Psoas muscle (tissue), 8 donors: ENCODE measurements around the gene CACNA1A. TPM values are rescaled to one million over a fixed set of nuclear protein-coding genes. Genes with fewer than 3 reads are reported as not detected.
A peak's percentile ranks its signal among the peaks of the same experiment; 100 is the strongest.

Experiments used
- ATAC-seq, 4 donors: fragments of 200-7000 bp; cut with Tn5 transposase; one replicate each; pipeline ENCODE4 v1.9.1; 2020; ENCODE audit warnings: moderate library complexity in 3 of 4, mild to moderate bottlenecking in 2 of 4
- DNase-seq, 2 donors: peaks; one replicate each; pipeline ENCODE4 v3.0.0-alpha.2; 2020
- H3K27ac ChIP-seq: fragments of 200-600 bp; one replicate; pipeline ENCODE4 v1.8.0; 2022
- H3K27me3 ChIP-seq, 3 donors: fragments of 200-600 bp in 1 of 3; one replicate each; pipeline versions ENCODE4 v1.6.1 to v1.8.0; 2013 to 2022; ENCODE audit warnings: low read length in 2 of 3, mild to moderate bottlenecking in 2 of 3, moderate library complexity in 1 of 3; ENCODE audit not compliant: insufficient read depth in 3 of 3
- H3K36me3 ChIP-seq, 2 donors: fragments of 200-600 bp in 1 of 2; one replicate each; pipeline versions ENCODE4 v1.6.1 to v1.8.0; 2013 to 2022; ENCODE audit warnings: low read depth in 1 of 2, mild to moderate bottlenecking in 1 of 2, moderate library complexity in 1 of 2; ENCODE audit not compliant: insufficient read depth in 1 of 2
- H3K4me1 ChIP-seq: fragments of 200-600 bp; one replicate; pipeline ENCODE4 v1.8.0; 2022
- H3K4me3 ChIP-seq: fragments of 200-600 bp; one replicate; pipeline ENCODE4 v1.8.0; 2022; ENCODE audit warnings: mild to moderate bottlenecking
- H3K9me3 ChIP-seq: fragments of 200-600 bp; one replicate; pipeline ENCODE4 v1.8.0; 2022
- WGBS, 3 donors: extraction: QIAGEN DNeasy Blood & Tissue Kit; methylation state at CpG; one replicate each; pipeline versions ENCODE4 v1.1.6 to v1.1.7; 2013; 5-methylcytosine and 5-hydroxymethylcytosine counted together
- intact Hi-C, 2 donors: fragments of 100-400 bp; cut with DNase I; formaldehyde crosslinking; loops; one replicate each; pipeline versions ENCODE4 v1.11.0 to v1.14.2; 2022
- polyA plus RNA-seq, 3 donors: library from polyadenylated mRNA; stranded (reverse); fragments of 200-250 nt; gene quantifications; one replicate each; pipeline ENCODE4 v1.2.3, GENCODE V29; 2013
- total RNA-seq, 4 donors: library from RNA; stranded (reverse); fragmentation: NEBNext Ultra II Directional in 2 of 4; extraction: Animal tissue kit (Norgen Biotek cat#: 25700) in 2 of 4; gene quantifications; one replicate each; pipeline versions ENCODE4 v1.2.1 to v1.2.4, GENCODE V29; 2021 to 2023
- TF ChIP-seq, protein P1 (sequence below): fragments of 200-600 bp; IDR thresholded peaks from one replicate; pipeline ENCODE4 v1.8.0; 2022; ENCODE audit warnings: antibody characterized with exemption
- donor health status: healthy with polysubstance abuse.
- donor health status: DM: no; HTN: no; CAD: no; lungs with moderate emphysema.
- donor health status: Bipolar disorder and iron deficiency.
- donor health status: healthy.
- donor health status: DM: yes; HTN: yes; CAD: no.
- donor health status: DM: no; HTN: no; CAD: no.
- donor health status: DM: no; HTN: no; CAD: no.
- donor health status: DM: yes; HTN: yes; CAD: no.

CACNA1A gene
- total and polyA plus RNA-seq, 7 donors, result 0.14 to 0.60 (median 0.36) TPM

DNA sequence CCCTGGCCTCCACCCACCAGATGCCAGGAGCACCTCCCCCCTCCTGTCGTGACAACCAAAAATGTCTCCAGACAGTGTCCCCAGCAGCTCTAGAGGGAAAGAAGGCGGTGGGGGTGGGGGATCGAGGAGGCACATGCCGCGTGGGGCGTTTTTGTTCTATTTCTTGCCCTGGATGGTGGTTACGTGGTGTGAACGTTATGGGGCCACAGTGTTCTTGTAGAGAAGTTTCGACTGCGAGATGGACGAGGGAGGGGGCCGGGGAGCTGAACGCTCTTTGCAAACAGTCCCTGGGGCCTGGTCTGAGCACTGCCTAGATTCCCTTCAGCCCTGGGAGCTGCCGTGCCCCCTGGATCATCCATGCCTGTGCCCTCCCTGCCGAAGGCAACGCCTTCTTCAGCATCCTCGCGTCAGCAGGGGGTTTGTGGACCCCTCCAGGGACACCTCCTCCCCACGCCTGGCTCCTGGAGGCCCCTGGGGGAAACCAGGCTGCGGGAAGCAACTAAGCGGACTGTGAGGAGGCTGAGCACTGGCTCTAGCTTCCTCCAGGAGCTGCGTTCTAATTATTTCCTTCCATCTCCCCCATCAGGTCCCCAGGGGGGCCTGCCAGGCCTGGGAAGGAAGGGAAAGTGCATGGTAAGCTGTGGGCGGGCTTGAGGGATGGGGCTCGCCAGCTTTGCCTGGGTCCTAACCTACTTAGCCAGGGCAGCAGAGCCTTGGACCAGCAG lies 224.6 kb downstream of the CACNA1A start:
- intact Hi-C loops, result no loop called here
- no peak overlapping the region for H3K27ac ChIP-seq
- DNase-seq (no peak), ATAC-seq (no peak)
- H3K36me3 ChIP-seq, result no peaks in the 10 kb centered on the region
- TF ChIP-seq, protein P1, sequence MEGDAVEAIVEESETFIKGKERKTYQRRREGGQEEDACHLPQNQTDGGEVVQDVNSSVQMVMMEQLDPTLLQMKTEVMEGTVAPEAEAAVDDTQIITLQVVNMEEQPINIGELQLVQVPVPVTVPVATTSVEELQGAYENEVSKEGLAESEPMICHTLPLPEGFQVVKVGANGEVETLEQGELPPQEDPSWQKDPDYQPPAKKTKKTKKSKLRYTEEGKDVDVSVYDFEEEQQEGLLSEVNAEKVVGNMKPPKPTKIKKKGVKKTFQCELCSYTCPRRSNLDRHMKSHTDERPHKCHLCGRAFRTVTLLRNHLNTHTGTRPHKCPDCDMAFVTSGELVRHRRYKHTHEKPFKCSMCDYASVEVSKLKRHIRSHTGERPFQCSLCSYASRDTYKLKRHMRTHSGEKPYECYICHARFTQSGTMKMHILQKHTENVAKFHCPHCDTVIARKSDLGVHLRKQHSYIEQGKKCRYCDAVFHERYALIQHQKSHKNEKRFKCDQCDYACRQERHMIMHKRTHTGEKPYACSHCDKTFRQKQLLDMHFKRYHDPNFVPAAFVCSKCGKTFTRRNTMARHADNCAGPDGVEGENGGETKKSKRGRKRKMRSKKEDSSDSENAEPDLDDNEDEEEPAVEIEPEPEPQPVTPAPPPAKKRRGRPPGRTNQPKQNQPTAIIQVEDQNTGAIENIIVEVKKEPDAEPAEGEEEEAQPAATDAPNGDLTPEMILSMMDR, result no peak
- no peak overlapping the region for H3K4me3 ChIP-seq
- H3K9me3 ChIP-seq, result no peaks in the 10 kb centered on the region
- no peaks in the 10 kb centered on the region for H3K4me1 ChIP-seq
- H3K27me3 ChIP-seq, result peaks cover 0 to 18% (median 5%) of the 10 kb centered on the region in 3 donors
- 19 to 35% (median 26%) methylated on average over 24 of the region's 24 CpGs for WGBS, 3 donors

DNA sequence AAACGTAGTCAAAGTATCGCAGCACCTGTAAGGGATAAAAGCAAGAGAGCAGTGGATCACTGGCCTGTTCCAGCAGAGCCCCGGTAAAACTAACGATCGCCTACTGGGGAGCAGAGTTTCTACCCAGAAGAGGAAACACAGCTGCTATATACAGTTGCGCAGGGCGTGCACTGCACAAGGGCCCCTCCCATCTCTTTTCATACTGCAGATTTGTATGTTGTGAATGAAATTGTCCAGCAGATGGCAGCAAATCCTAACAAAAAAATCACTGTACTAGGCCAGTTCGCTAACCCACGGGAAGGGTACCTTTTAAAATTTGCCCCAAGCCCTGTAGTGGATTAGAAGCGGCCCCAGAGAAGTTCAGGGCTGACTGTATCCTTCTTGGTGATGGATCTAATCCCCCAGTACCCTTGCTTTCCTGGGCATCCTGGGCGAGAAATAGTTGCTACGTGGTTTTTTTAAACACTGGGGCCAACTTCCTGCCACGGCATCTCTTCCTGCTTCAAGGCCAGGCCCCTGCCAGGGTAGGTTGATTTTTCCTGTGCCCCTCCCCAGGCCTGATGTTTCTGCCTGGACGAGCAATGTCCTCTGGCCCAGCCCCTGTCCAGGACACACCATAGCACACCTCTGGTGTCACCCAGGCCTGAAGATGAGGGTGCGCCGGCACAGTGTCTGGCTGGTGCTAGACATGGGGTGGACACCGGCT lies 229.0 kb downstream of the CACNA1A start:
- 44 to 51% (median 49%) methylated on average over 17 of the region's 17 CpGs for WGBS, 3 donors
- TF ChIP-seq, protein P1, result peak; percentile 67

DNA sequence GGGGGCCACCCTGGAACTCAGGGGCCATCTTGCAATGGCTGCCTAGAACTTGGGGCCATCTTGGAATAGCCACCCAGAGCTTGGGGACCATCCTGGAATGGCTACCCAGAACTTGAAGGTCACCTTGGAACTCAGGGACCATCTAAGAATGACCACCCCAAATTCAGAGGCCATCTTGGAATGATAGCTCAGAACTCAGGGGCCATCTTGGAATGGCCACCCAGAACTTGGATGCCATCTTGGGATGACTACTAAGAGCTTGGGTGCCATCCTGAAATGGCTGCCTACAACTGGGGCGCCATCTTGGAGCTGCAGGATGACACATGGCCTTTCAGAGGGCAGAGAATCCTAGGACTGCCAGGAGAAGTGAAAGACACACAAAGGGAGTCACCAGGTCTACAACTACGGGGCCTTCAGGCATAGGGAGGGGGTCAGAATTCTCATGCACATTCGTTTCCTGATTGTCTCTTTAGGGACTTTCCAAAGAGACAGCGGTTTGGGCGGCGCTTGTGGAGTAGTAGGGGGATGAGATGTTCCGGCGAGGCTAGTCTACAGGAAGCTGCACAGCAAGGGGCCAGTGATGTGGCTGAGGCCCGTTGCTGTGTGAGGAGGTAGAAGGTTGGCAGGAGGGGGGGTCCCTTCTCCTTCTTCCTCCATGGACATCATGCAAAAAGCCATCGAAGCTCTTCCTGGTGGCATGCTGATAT lies 231.1 kb downstream of the CACNA1A start:
- Histone ChIP-seq H3K4me1 (no peaks in the 10 kb centered on the region), H3K4me3 (no peak overlapping the region), H3K27ac (no peak overlapping the region), H3K27me3 (peaks cover 0 to 5% (median 0%) of the 10 kb centered on the region in 3 donors), H3K9me3 (no peaks in the 10 kb centered on the region), H3K36me3 (no peaks in the 10 kb centered on the region)
- WGBS, 3 donors, result 76 to 84% (median 78%) methylated on average over 9 to 10 of the region's 10 CpGs
- intact Hi-C loops, result loop anchor here in 1 of 2 donors (5.0 kb wide), 2 partner anchors 312 to 587 kb away; no protein-coding TSS in a partner anchor
- TF ChIP-seq, protein P1, result no peak
- ATAC-seq (no peak), DNase-seq (no peak)

More for the DNA sequence above, 229.0 kb downstream of the CACNA1A start:
- H3K4me3 ChIP-seq, result no peak overlapping the region
- intact Hi-C loops, result loop anchor here (1.0 to 5.0 kb wide), 4 partner anchors 310 to 585 kb away; no protein-coding TSS in a partner anchor
- peak; percentile 28 to 59 for DNase-seq
- H3K27me3 ChIP-seq, result peaks cover 0 to 11% (median 0%) of the 10 kb centered on the region in 3 donors
- H3K36me3 ChIP-seq, result no peaks in the 10 kb centered on the region
- H3K4me1 ChIP-seq, result no peaks in the 10 kb centered on the region
- no peaks in the 10 kb centered on the region for H3K9me3 ChIP-seq
- ATAC-seq, result peak; percentile 86 to 97 (median 88)
- H3K27ac ChIP-seq, result no peak overlapping the region

GRCh38 chr19:13270514-13271105 lies 235.7 kb downstream of the CACNA1A start:
- DNase-seq (no peak), ATAC-seq (no peak)
- H3K27me3 ChIP-seq, result peaks cover 0 to 5% (median 0%) of the 10 kb centered on the region in 3 donors
- H3K27ac ChIP-seq, result no peak overlapping the region
- TF ChIP-seq, protein P1, result no peak
- WGBS, 3 donors, result 55 to 63% (median 58%) methylated on average over 5 of the region's 5 CpGs
- intact Hi-C loops, result no loop called here
- no peaks in the 10 kb centered on the region for H3K36me3 ChIP-seq
- H3K4me3 ChIP-seq, result no peak overlapping the region
- H3K4me1 ChIP-seq, result no peaks in the 10 kb centered on the region
- H3K9me3 ChIP-seq, result no peaks in the 10 kb centered on the region
